Naive B cell (primary cell): ENCODE data around the gene PCDH17. TPM values are rescaled to one million over a fixed set of nuclear protein-coding genes. Genes with fewer than 3 reads are reported as not detected.

Experiments used
- ATAC-seq, 2 donors: fragments of 150-1000 bp; cut with Tn5 transposase; 2 replicates each; pipeline ENCODE4 v1.10.0; 2021; ENCODE audit warnings: low read depth in 2 of 2, mild to moderate bottlenecking in 2 of 2, moderate library complexity in 2 of 2
- DNase-seq: peaks from one replicate; pipeline ENCODE4 v3.0.0; 2022
- H3K27ac Mint-ChIP-seq, 6 donors: one replicate each; pipeline ENCODE4 v1.8.0; 2020 to 2022; ENCODE audit warnings: mild to moderate bottlenecking in 6 of 6, mixed read lengths in 6 of 6, moderate library complexity in 5 of 6, inconsistent platforms in 2 of 6
- H3K27me3 Mint-ChIP-seq, 3 donors: one replicate each; pipeline ENCODE4 v1.8.0; 2021 to 2022; ENCODE audit warnings: mixed read lengths in 3 of 3, mild to moderate bottlenecking in 1 of 3
- H3K36me3 Mint-ChIP-seq, 2 donors: one replicate each; pipeline ENCODE4 v1.8.0; 2020 to 2022; ENCODE audit warnings: mixed read lengths in 2 of 2, inconsistent platforms in 1 of 2, mild to moderate bottlenecking in 1 of 2
- H3K4me1 Mint-ChIP-seq, 3 donors: one replicate each; pipeline ENCODE4 v1.8.0; 2020 to 2022; ENCODE audit warnings: mixed read lengths in 3 of 3, inconsistent platforms in 1 of 3, mild to moderate bottlenecking in 1 of 3, moderate library complexity in 1 of 3
- H3K4me3 Mint-ChIP-seq, 8 donors: one replicate each; pipeline ENCODE4 v1.8.0; 2020 to 2022; ENCODE audit warnings: mild to moderate bottlenecking in 8 of 8, mixed read lengths in 8 of 8, moderate library complexity in 8 of 8, inconsistent platforms in 2 of 8
- H3K9me3 Mint-ChIP-seq, 7 donors: one replicate each; pipeline ENCODE4 v1.8.0; 2020 to 2022; ENCODE audit warnings: mixed read lengths in 7 of 7, mild to moderate bottlenecking in 5 of 7, inconsistent platforms in 2 of 7, moderate library complexity in 1 of 7
- polyA plus RNA-seq, 6 donors: library from polyadenylated mRNA; unstranded; fragments of 300-500 nt; fragmentation: Illumina TruSeq; gene quantifications; one replicate each; pipeline ENCODE4 v1.2.3, GENCODE V29; 2021; ENCODE audit warnings: low read depth in 6 of 6

Gene PCDH17
- polyA plus RNA-seq, 6 donors from 2014 or later = not detected

GRCh38 chr13:57644106-57644505 lies 12.6 kb downstream of the PCDH17 start:
- H3K4me1 Mint-ChIP-seq = no peaks in the 10 kb centered on the region
- no peak for DNase-seq
- H3K27ac Mint-ChIP-seq = no peak overlapping the region
- no peak for ATAC-seq
- no peak overlapping the region for H3K4me3 Mint-ChIP-seq
- no peaks in the 10 kb centered on the region for H3K36me3 Mint-ChIP-seq
- no peaks in the 10 kb centered on the region for H3K9me3 Mint-ChIP-seq
- peaks cover 0 to 4% (median 0%) of the 10 kb centered on the region in 3 donors for H3K27me3 Mint-ChIP-seq

- Mint-ChIP-seq H3K4me3 (no peak overlapping the region), H3K27ac (no peak overlapping the region), H3K27me3 (no peaks in the 10 kb centered on the region), H3K9me3 (no peaks in the 10 kb centered on the region), H3K4me1 (no peaks in the 10 kb centered on the region), H3K36me3 (no peaks in the 10 kb centered on the region)
- no peak for DNase-seq
- no peak for ATAC-seq
Observed at GRCh38 chr13:57653229-57653989, 21.9 kb downstream of the PCDH17 start.

- no peak overlapping the region for H3K4me3 Mint-ChIP-seq
- no peak overlapping the region for H3K27ac Mint-ChIP-seq
- H3K4me1 Mint-ChIP-seq = no peaks in the 10 kb centered on the region
- ATAC-seq (no peak), DNase-seq (no peak)
- H3K36me3 Mint-ChIP-seq = no peaks in the 10 kb centered on the region
- H3K9me3 Mint-ChIP-seq = peaks cover 0 to 18% (median 0%) of the 10 kb centered on the region in 7 donors
- no peaks in the 10 kb centered on the region for H3K27me3 Mint-ChIP-seq
Observed at GRCh38 chr13:57665481-57665880, 33.9 kb downstream of the PCDH17 start.

GRCh38 chr13:57666131-57666953 lies 34.8 kb downstream of the PCDH17 start:
- DNase-seq = no peak
- Mint-ChIP-seq H3K9me3 (peaks cover 0 to 16% (median 0%) of the 10 kb centered on the region in 7 donors), H3K27ac (no peak overlapping the region), H3K36me3 (no peaks in the 10 kb centered on the region), H3K27me3 (no peaks in the 10 kb centered on the region), H3K4me1 (no peaks in the 10 kb centered on the region), H3K4me3 (no peak overlapping the region)
- ATAC-seq = no peak

- Mint-ChIP-seq H3K9me3 (peaks cover 0 to 12% (median 0%) of the 10 kb centered on the region in 7 donors), H3K27me3 (no peaks in the 10 kb centered on the region), H3K4me3 (no peak overlapping the region), H3K4me1 (no peaks in the 10 kb centered on the region), H3K27ac (no peak overlapping the region), H3K36me3 (no peaks in the 10 kb centered on the region)
- ATAC-seq (no peak), DNase-seq (no peak)
Observed at GRCh38 chr13:57672168-57672567, 40.6 kb downstream of the PCDH17 start.

- ATAC-seq (no peak), DNase-seq (no peak)
- Mint-ChIP-seq H3K36me3 (no peaks in the 10 kb centered on the region), H3K9me3 (peaks cover 0 to 16% (median 0%) of the 10 kb centered on the region in 7 donors), H3K27ac (no peak overlapping the region), H3K4me3 (peak overlapping the region in 1 of 8 donors; percentile 39), H3K4me1 (no peaks in the 10 kb centered on the region), H3K27me3 (no peaks in the 10 kb centered on the region)
Observed at GRCh38 chr13:57673197-57673596, 41.7 kb downstream of the PCDH17 start.

- Mint-ChIP-seq H3K4me3 (no peak overlapping the region), H3K27me3 (no peaks in the 10 kb centered on the region), H3K9me3 (peaks cover 0 to 10% (median 0%) of the 10 kb centered on the region in 7 donors), H3K4me1 (no peaks in the 10 kb centered on the region), H3K36me3 (no peaks in the 10 kb centered on the region), H3K27ac (peak overlapping the region in 1 of 6 donors; percentile 54)
- ATAC-seq (no peak), DNase-seq (no peak)
Observed at GRCh38 chr13:57675526-57675925, 44.0 kb downstream of the PCDH17 start.

- Mint-ChIP-seq H3K4me3 (no peak overlapping the region), H3K36me3 (no peaks in the 10 kb centered on the region), H3K4me1 (no peaks in the 10 kb centered on the region), H3K27ac (no peak overlapping the region), H3K27me3 (no peaks in the 10 kb centered on the region), H3K9me3 (peaks cover 0 to 5% (median 0%) of the 10 kb centered on the region in 7 donors)
- DNase-seq = no peak
- no peak for ATAC-seq
Observed at GRCh38 chr13:57680609-57681008, 49.1 kb downstream of the PCDH17 start.

GRCh38 chr13:57682128-57682716 lies 50.7 kb downstream of the PCDH17 start:
- DNase-seq = no peak
- Mint-ChIP-seq H3K27ac (no peak overlapping the region), H3K4me3 (no peak overlapping the region), H3K36me3 (no peaks in the 10 kb centered on the region), H3K27me3 (no peaks in the 10 kb centered on the region), H3K4me1 (no peaks in the 10 kb centered on the region), H3K9me3 (peaks cover 0 to 5% (median 0%) of the 10 kb centered on the region in 7 donors)
- no peak for ATAC-seq

- H3K4me3 Mint-ChIP-seq = no peak overlapping the region
- no peaks in the 10 kb centered on the region for H3K4me1 Mint-ChIP-seq
- no peaks in the 10 kb centered on the region for H3K27me3 Mint-ChIP-seq
- no peak for DNase-seq
- H3K27ac Mint-ChIP-seq = no peak overlapping the region
- ATAC-seq = no peak
- H3K9me3 Mint-ChIP-seq = peaks cover 0 to 4% (median 0%) of the 10 kb centered on the region in 7 donors
- H3K36me3 Mint-ChIP-seq = no peaks in the 10 kb centered on the region
Observed at GRCh38 chr13:57698851-57699250, 67.3 kb downstream of the PCDH17 start.

- Mint-ChIP-seq H3K36me3 (no peaks in the 10 kb centered on the region), H3K4me3 (no peak overlapping the region), H3K4me1 (no peaks in the 10 kb centered on the region), H3K27me3 (no peaks in the 10 kb centered on the region), H3K27ac (no peak overlapping the region), H3K9me3 (peaks cover 0 to 2% (median 0%) of the 10 kb centered on the region in 7 donors)
- ATAC-seq = no peak
- no peak for DNase-seq
Observed at GRCh38 chr13:57704031-57704430, 72.5 kb downstream of the PCDH17 start.

- no peak for DNase-seq
- no peak overlapping the region for H3K4me3 Mint-ChIP-seq
- H3K27me3 Mint-ChIP-seq = no peaks in the 10 kb centered on the region
- no peaks in the 10 kb centered on the region for H3K36me3 Mint-ChIP-seq
- no peak for ATAC-seq
- H3K9me3 Mint-ChIP-seq = no peaks in the 10 kb centered on the region
- no peaks in the 10 kb centered on the region for H3K4me1 Mint-ChIP-seq
- H3K27ac Mint-ChIP-seq = no peak overlapping the region
Observed at GRCh38 chr13:57716295-57716694, 84.8 kb downstream of the PCDH17 start.

GRCh38 chr13:57724486-57725272 lies 93.1 kb downstream of the PCDH17 start:
- Mint-ChIP-seq H3K4me1 (no peaks in the 10 kb centered on the region), H3K27ac (no peak overlapping the region)

More at GRCh38 chr13:57724486-57725272, 93.1 kb downstream of the PCDH17 start:
- H3K9me3 Mint-ChIP-seq = peaks cover 0 to 5% (median 0%) of the 10 kb centered on the region in 7 donors
- no peaks in the 10 kb centered on the region for H3K36me3 Mint-ChIP-seq
- H3K4me3 Mint-ChIP-seq = no peak overlapping the region
- H3K27me3 Mint-ChIP-seq = no peaks in the 10 kb centered on the region
- ATAC-seq (no peak), DNase-seq (no peak)
